PC-9 (cell line): Measurements from ENCODE around the gene SPATS2L. TPM values are rescaled to one million over a fixed set of nuclear protein-coding genes. Genes with fewer than 3 reads are reported as not detected.
A peak's percentile ranks its signal among the peaks of the same experiment; 100 is the strongest.

Experiments used
- BruUV-seq: library from RNA; stranded (reverse); fragments of 400-500 nt; replicated peaks from 2 replicates; lab custom pipeline; 2021; lab: Mats Ljungman, UMichigan
- CTCF ChIA-PET: fragments of 300-600 bp; sonication (Branson Sonifier 250); formaldehyde crosslinking; loops from one replicate; lab custom pipeline; 2022; ENCODE audit warnings: antibody characterized with exemption; lab: Charles Lee
- POLR2A ChIA-PET: fragments of 300-600 bp; sonication (Branson Sonifier 250); formaldehyde crosslinking; loops from one replicate; lab custom pipeline; 2022; ENCODE audit warnings: antibody characterized with exemption; ENCODE audit not compliant: unreplicated experiment; lab: Charles Lee
- DNase-seq, 2 experiments: peaks; one replicate each; pipeline versions ENCODE4 v3.0.0 to v3.0.0-alpha.2; 2015 to 2022; ENCODE audit warnings: mixed read lengths in 1 of 2
- H2AFZ ChIP-seq: fragments of 200-600 bp; sonication (generic); 2 replicates; pipeline ENCODE4 v1.8.1; 2017; ENCODE audit warnings: antibody characterized with exemption
- H3F3A ChIP-seq: fragments of 200-600 bp; sonication (generic); 2 replicates; pipeline ENCODE4 v1.8.1; 2017; ENCODE audit warnings: antibody characterized with exemption, mild to moderate bottlenecking, low read depth; ENCODE audit not compliant: insufficient read depth
- H3K27ac ChIP-seq: fragments of 200-600 bp; sonication (generic); 2 replicates; pipeline ENCODE4 v1.6.1; 2016; ENCODE audit warnings: mixed run types
- H3K27me3 ChIP-seq: fragments of 200-600 bp; sonication (generic); 2 replicates; pipeline ENCODE4 v1.6.1; 2016; ENCODE audit warnings: low read depth, mixed run types; ENCODE audit not compliant: insufficient read depth
- H3K36me3 ChIP-seq: fragments of 200-600 bp; sonication (generic); 2 replicates; pipeline ENCODE4 v1.6.1; 2016; ENCODE audit warnings: low read depth, mixed run types
- H3K4me1 ChIP-seq: fragments of 200-600 bp; sonication (generic); replicated peaks from 2 replicates; pipeline ENCODE4 v1.6.1; 2016; ENCODE audit warnings: mixed run types; ENCODE audit not compliant: insufficient read depth
- H3K4me2 ChIP-seq: fragments of 200-600 bp; sonication (generic); 2 replicates; pipeline ENCODE4 v1.6.1; 2017; ENCODE audit warnings: mixed run types
- H3K4me3 ChIP-seq: fragments of 200-600 bp; sonication (generic); 2 replicates; pipeline ENCODE4 v1.6.1; 2016; ENCODE audit warnings: mixed run types
- H3K79me2 ChIP-seq: fragments of 200-600 bp; sonication (generic); 2 replicates; pipeline ENCODE4 v1.6.1; 2017; ENCODE audit warnings: low read depth, mixed run types
- H3K9me2 ChIP-seq: fragments of 200-600 bp; sonication (generic); 2 replicates; pipeline ENCODE4 v1.8.1; 2017; ENCODE audit warnings: mild to moderate bottlenecking; ENCODE audit not compliant: insufficient read depth
- H3K9me3 ChIP-seq: fragments of 200-600 bp; sonication (generic); 2 replicates; pipeline ENCODE4 v1.8.1; 2016; ENCODE audit warnings: low read depth; ENCODE audit not compliant: insufficient read depth
- H4K20me1 ChIP-seq: fragments of 200-600 bp; sonication (generic); 2 replicates; pipeline ENCODE4 v1.8.1; 2017; ENCODE audit not compliant: insufficient read depth
- CTCF ChIP-seq: fragments of 200-600 bp; sonication (generic); conservative IDR thresholded peaks from 2 replicates; pipeline ENCODE4 v1.6.1; 2017; ENCODE audit warnings: mixed run types, antibody characterized with exemption, mild to moderate bottlenecking, moderate library complexity
- EZH2 ChIP-seq: fragments of 200-600 bp; sonication (generic); IDR thresholded peaks from 2 replicates; pipeline ENCODE4 v1.8.0; 2017; ENCODE audit warnings: antibody characterized with exemption, low read depth
- intact Hi-C: fragments of 100-400 bp; cut with micrococcal nuclease; formaldehyde crosslinking; loops from one replicate; pipeline ENCODE4 v1.10.0; 2022; ENCODE audit not compliant: unreplicated experiment
- total RNA-seq: library from RNA; stranded (reverse); gene quantifications from 2 replicates; pipeline ENCODE4 v1.2.3, GENCODE V29; 2021

The SPATS2L gene
- total RNA-seq, 1 experiment from 2014 or later, result 199 TPM

GRCh38 chr2:200422532-200423261 is 116.2 kb downstream of the SPATS2L start:
- Histone ChIP-seq H2AFZ (no peak overlapping the region), H3K27me3 (no peaks in the 10 kb centered on the region), H4K20me1 (no peaks in the 10 kb centered on the region), H3K36me3 (peaks cover 24% of the 10 kb centered on the region), H3K4me1 (no peaks in the 10 kb centered on the region), H3K9me3 (no peaks in the 10 kb centered on the region), H3K4me3 (no peak overlapping the region), H3K9me2 (no peaks in the 10 kb centered on the region), H3K27ac (no peak overlapping the region), H3K4me2 (no peak overlapping the region), H3K79me2 (no peaks in the 10 kb centered on the region), H3F3A (0 out of 2 replicates have a peak, but pooled peaks cover 4% of the 10 kb centered on the region)
- TF ChIP-seq EZH2, result no peak
- peak; percentile 23; the same call in 1 of the 2 replicates for TF ChIP-seq CTCF
- ChIA-PET CTCF (interaction anchor here (0.7 kb wide), 1 partner anchor 8 kb away, joined by 4 read pairs; no protein-coding TSS in a partner anchor), POLR2A (no interaction called here)
- no peak for DNase-seq
- intact Hi-C loops, result no loop called here
- BruUV-seq, result no TSS peak

- Histone ChIP-seq H3K9me2 (no peaks in the 10 kb centered on the region), H3K4me1 (no peaks in the 10 kb centered on the region), H3K4me3 (no peak overlapping the region), H2AFZ (no peak overlapping the region), H3F3A (0 out of 2 replicates have a peak, but pooled peaks cover 4% of the 10 kb centered on the region), H3K36me3 (peaks cover 24% of the 10 kb centered on the region), H3K27me3 (no peaks in the 10 kb centered on the region), H3K4me2 (no peak overlapping the region), H3K27ac (no peak overlapping the region), H3K79me2 (no peaks in the 10 kb centered on the region), H3K9me3 (no peaks in the 10 kb centered on the region), H4K20me1 (no peaks in the 10 kb centered on the region)
- BruUV-seq, result no TSS peak
- DNase-seq, result no peak
- intact Hi-C loops, result no loop called here
- ChIA-PET CTCF (no interaction called here), POLR2A (no interaction called here)
- TF ChIP-seq CTCF (no peak), EZH2 (no peak)
Observed at GRCh38 chr2:200423541-200423940, 117.0 kb downstream of the SPATS2L start.

GRCh38 chr2:200425026-200425821 is 118.7 kb downstream of the SPATS2L start:
- intact Hi-C loops, result no loop called here
- TF ChIP-seq CTCF (no peak), EZH2 (no peak)
- Histone ChIP-seq H4K20me1 (no peaks in the 10 kb centered on the region), H3K4me1 (no peaks in the 10 kb centered on the region), H2AFZ (no peak overlapping the region), H3F3A (0 out of 2 replicates have a peak, but pooled peaks cover 4% of the 10 kb centered on the region), H3K9me3 (no peaks in the 10 kb centered on the region), H3K27me3 (no peaks in the 10 kb centered on the region), H3K36me3 (peaks cover 22% of the 10 kb centered on the region), H3K27ac (no peak overlapping the region), H3K4me3 (no peak overlapping the region), H3K9me2 (no peaks in the 10 kb centered on the region), H3K79me2 (no peaks in the 10 kb centered on the region), H3K4me2 (no peak overlapping the region)
- ChIA-PET CTCF (no interaction called here), POLR2A (no interaction called here)
- BruUV-seq, result no TSS peak
- no peak for DNase-seq
